HL-60 (cell line): ENCODE results near the gene KSR2.

Experiments
- DNase-seq, 2 experiments: peaks; one replicate each; pipeline ENCODE4 v3.0.0-alpha.2; 2010 to 2020; ENCODE audit warnings: low read depth in 1 of 2, low spot score in 1 of 2
- H3K27ac ChIP-seq: fragments of 250-450 bp; sonication (Bioruptor Pico); replicated peaks from 2 replicates; pipeline ENCODE4 v1.5.1; 2020; ENCODE audit warnings: mild to moderate bottlenecking, moderate library complexity
- H3K27me3 ChIP-seq: fragments of 250-450 bp; sonication (Bioruptor Pico); 2 replicates; pipeline ENCODE4 v1.5.1; 2021; ENCODE audit warnings: mild to moderate bottlenecking, moderate library complexity; ENCODE audit not compliant: insufficient read depth, poor library complexity, severe bottlenecking
- H3K4me3 ChIP-seq: replicated peaks from 2 replicates; pipeline ENCODE4 v1.5.1; 2011; ENCODE audit warnings: mild to moderate bottlenecking, control low read depth, low read length; ENCODE audit not compliant: insufficient read depth
- GABPA ChIP-seq: IDR thresholded peaks from 2 replicates; pipeline ENCODE4 v1.6.1; 2012; ENCODE audit warnings: low read depth
- POLR2AphosphoS5 ChIP-seq: IDR thresholded peaks from 2 replicates; pipeline ENCODE4 v1.6.1; 2012; ENCODE audit warnings: low read depth
- SPI1 ChIP-seq: IDR thresholded peaks from 2 replicates; pipeline ENCODE4 v1.6.1; 2012; ENCODE audit warnings: low read depth, mild to moderate bottlenecking, borderline replicate concordance
- TF ChIP-seq, protein P1 (sequence below): IDR thresholded peaks from 2 replicates; pipeline ENCODE4 v1.6.1; 2012; ENCODE audit warnings: low read depth; ENCODE audit not compliant: insufficient replicate concordance
- TF ChIP-seq, protein P2 (sequence below): IDR thresholded peaks from one replicate; pipeline ENCODE4 v1.5.1; 2011; ENCODE audit warnings: low read length, control low read depth, inconsistent platforms; ENCODE audit not compliant: insufficient read depth

The KSR2 gene

DNA sequence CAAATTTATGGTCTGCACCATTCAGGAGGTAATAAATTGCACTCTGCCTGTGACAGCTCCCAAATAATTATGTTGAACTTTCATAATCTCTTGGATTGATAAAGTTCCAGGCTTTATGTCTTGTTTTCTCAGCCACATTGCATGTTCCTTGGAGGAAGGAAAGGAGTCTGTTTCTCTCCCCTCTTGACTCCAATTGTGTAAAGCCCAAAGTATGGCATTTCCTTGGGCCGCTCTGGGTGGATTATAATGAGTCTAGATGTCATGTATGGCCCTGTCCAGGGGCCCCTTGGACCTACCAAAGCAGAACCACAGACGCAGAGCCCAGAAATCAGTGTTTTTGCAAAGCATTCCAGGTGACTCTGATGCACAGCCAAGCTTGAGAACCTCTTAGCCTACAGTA, 160.8 kb downstream of the KSR2 start:
- Histone ChIP-seq H3K27ac (no peak overlapping the region), H3K4me3 (no peak overlapping the region), H3K27me3 (no peaks in the 10 kb centered on the region)
- no peak for DNase-seq
- TF ChIP-seq GABPA, result no peak
- TF ChIP-seq, protein P1, sequence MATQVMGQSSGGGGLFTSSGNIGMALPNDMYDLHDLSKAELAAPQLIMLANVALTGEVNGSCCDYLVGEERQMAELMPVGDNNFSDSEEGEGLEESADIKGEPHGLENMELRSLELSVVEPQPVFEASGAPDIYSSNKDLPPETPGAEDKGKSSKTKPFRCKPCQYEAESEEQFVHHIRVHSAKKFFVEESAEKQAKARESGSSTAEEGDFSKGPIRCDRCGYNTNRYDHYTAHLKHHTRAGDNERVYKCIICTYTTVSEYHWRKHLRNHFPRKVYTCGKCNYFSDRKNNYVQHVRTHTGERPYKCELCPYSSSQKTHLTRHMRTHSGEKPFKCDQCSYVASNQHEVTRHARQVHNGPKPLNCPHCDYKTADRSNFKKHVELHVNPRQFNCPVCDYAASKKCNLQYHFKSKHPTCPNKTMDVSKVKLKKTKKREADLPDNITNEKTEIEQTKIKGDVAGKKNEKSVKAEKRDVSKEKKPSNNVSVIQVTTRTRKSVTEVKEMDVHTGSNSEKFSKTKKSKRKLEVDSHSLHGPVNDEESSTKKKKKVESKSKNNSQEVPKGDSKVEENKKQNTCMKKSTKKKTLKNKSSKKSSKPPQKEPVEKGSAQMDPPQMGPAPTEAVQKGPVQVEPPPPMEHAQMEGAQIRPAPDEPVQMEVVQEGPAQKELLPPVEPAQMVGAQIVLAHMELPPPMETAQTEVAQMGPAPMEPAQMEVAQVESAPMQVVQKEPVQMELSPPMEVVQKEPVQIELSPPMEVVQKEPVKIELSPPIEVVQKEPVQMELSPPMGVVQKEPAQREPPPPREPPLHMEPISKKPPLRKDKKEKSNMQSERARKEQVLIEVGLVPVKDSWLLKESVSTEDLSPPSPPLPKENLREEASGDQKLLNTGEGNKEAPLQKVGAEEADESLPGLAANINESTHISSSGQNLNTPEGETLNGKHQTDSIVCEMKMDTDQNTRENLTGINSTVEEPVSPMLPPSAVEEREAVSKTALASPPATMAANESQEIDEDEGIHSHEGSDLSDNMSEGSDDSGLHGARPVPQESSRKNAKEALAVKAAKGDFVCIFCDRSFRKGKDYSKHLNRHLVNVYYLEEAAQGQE, result no peak
- TF ChIP-seq POLR2AphosphoS5, result no peak
- TF ChIP-seq SPI1, result no peak

DNA sequence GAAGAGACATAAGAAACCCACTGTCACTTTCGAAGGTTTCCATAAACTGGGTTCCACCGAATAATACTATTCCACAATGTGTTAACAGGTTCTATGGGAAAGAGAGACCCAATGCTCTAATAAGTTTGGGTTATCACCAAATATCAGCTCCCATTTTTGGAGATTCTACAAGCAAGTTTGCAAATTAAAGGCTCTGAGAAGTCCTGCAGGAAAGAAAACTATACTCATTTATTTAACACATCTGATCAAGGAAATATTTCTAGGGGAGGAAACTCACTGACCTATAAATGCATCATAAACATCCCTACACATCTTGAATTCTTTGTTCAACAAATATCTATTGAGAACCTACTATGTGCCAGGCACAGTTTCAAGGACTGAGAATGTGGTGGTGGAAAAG, 161.4 kb downstream of the KSR2 start:
- H3K27ac ChIP-seq, result no peak overlapping the region
- H3K27me3 ChIP-seq, result no peaks in the 10 kb centered on the region
- no peak overlapping the region for H3K4me3 ChIP-seq
- no peak for DNase-seq
- TF ChIP-seq, protein P2, sequence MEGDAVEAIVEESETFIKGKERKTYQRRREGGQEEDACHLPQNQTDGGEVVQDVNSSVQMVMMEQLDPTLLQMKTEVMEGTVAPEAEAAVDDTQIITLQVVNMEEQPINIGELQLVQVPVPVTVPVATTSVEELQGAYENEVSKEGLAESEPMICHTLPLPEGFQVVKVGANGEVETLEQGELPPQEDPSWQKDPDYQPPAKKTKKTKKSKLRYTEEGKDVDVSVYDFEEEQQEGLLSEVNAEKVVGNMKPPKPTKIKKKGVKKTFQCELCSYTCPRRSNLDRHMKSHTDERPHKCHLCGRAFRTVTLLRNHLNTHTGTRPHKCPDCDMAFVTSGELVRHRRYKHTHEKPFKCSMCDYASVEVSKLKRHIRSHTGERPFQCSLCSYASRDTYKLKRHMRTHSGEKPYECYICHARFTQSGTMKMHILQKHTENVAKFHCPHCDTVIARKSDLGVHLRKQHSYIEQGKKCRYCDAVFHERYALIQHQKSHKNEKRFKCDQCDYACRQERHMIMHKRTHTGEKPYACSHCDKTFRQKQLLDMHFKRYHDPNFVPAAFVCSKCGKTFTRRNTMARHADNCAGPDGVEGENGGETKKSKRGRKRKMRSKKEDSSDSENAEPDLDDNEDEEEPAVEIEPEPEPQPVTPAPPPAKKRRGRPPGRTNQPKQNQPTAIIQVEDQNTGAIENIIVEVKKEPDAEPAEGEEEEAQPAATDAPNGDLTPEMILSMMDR, result no peak
- TF ChIP-seq GABPA (no peak), POLR2AphosphoS5 (no peak), SPI1 (no peak)
- TF ChIP-seq, protein P1, result no peak

DNA sequence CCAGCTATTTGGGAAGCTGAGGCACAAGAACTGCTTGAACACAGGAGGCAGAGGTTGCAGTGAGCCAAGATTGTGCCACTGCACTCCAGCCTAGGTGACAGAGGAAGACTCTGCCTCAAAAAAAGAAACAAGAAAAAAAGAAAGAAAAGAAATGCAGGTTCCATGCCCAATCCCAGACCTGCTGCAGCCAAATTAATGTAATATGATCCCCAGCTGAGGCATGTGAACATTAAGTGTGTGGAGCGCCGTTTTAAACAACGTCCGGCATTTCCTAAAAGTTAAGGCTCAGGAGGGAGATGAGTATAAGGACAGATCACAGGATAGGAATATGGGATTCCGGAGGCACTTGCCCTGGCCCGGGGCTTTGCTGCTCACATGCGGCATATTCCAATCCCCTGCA, 162.9 kb downstream of the KSR2 start:
- TF ChIP-seq, protein P1, result no peak
- TF ChIP-seq, protein P2, result no peak
- TF ChIP-seq SPI1 (no peak), POLR2AphosphoS5 (no peak), GABPA (no peak)

DNA sequence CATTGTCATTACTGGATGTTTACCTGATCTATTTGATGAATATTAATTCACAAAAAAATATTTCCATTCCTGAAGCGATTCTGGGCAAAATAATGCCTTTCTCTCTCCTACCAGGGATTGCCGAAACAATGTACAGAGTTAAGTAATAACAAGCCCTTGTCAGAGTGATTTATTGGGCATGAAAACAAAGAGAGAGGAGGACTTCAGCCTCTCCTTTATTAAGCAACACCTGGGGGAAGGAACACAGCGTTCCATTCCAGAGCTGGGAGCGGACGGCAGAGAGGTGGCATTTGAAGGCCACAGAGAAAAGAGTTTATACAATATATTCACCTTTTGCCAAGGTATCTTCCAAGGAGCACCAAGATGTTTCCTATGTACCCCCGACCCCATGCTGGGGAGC, 165.8 kb downstream of the KSR2 start:
- no peaks in the 10 kb centered on the region for H3K27me3 ChIP-seq
- TF ChIP-seq, protein P1, result no peak
- no peak for TF ChIP-seq GABPA
- TF ChIP-seq, protein P2, result no peak
- TF ChIP-seq POLR2AphosphoS5, result no peak
- TF ChIP-seq SPI1, result no peak
- DNase-seq, result no peak
- no peak overlapping the region for H3K27ac ChIP-seq
- no peak overlapping the region for H3K4me3 ChIP-seq

More for the DNA sequence above, 162.9 kb downstream of the KSR2 start:
- Histone ChIP-seq H3K27ac (no peak overlapping the region), H3K27me3 (no peaks in the 10 kb centered on the region), H3K4me3 (no peak overlapping the region)
- no peak for DNase-seq
